ENCODE measurements around the gene IFT81.

DNA sequence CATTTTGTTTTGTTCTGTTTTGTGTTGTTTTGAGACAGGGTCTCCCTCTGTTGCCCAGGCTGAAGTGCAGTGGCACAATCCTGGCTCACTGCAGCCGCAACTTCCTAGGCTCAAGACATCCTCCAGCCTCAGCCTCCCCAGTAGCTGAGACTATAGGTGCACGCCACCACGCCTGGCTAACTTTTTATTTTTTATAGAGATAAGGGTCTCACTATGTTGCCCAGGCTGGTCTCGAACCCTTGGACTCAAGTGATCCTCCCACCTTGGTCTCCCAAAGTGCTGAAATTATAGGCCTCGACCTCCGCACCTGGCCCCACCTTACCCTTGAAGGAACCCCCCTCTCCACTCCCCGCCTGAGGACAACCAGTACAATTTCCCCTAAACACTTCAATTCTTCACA, 7.5 kb upstream of the IFT81 start:
- TF ChIP-seq POLR2A (IDR thresholded peaks at IDR 0.05; ENCODE audit: low read depth, low read length) (no peak), TAF1 (IDR thresholded peaks at IDR 0.05; ENCODE audit: borderline replicate concordance, low read depth, low read length) (no peak)

All from GM12892 (cell line).